ENCODE results near the gene CEBPZOS. TPM values are rescaled to one million over a fixed set of nuclear protein-coding genes. Genes with fewer than 3 reads are reported as not detected.

The CEBPZOS gene
- total and polyA plus RNA-seq, 9 of the 15 experiments (the other 6 are each of a cell fraction or from before 2014, with no cell fraction given), result 21.7 to 64.8 (median 46.7) TPM

GRCh38 chr2:37231241-37232130 lies 35.2 kb downstream of the CEBPZOS start, which contains the start of the genes CEBPZ and NDUFAF7 (continued):
- TF ChIP-seq, protein P1, sequence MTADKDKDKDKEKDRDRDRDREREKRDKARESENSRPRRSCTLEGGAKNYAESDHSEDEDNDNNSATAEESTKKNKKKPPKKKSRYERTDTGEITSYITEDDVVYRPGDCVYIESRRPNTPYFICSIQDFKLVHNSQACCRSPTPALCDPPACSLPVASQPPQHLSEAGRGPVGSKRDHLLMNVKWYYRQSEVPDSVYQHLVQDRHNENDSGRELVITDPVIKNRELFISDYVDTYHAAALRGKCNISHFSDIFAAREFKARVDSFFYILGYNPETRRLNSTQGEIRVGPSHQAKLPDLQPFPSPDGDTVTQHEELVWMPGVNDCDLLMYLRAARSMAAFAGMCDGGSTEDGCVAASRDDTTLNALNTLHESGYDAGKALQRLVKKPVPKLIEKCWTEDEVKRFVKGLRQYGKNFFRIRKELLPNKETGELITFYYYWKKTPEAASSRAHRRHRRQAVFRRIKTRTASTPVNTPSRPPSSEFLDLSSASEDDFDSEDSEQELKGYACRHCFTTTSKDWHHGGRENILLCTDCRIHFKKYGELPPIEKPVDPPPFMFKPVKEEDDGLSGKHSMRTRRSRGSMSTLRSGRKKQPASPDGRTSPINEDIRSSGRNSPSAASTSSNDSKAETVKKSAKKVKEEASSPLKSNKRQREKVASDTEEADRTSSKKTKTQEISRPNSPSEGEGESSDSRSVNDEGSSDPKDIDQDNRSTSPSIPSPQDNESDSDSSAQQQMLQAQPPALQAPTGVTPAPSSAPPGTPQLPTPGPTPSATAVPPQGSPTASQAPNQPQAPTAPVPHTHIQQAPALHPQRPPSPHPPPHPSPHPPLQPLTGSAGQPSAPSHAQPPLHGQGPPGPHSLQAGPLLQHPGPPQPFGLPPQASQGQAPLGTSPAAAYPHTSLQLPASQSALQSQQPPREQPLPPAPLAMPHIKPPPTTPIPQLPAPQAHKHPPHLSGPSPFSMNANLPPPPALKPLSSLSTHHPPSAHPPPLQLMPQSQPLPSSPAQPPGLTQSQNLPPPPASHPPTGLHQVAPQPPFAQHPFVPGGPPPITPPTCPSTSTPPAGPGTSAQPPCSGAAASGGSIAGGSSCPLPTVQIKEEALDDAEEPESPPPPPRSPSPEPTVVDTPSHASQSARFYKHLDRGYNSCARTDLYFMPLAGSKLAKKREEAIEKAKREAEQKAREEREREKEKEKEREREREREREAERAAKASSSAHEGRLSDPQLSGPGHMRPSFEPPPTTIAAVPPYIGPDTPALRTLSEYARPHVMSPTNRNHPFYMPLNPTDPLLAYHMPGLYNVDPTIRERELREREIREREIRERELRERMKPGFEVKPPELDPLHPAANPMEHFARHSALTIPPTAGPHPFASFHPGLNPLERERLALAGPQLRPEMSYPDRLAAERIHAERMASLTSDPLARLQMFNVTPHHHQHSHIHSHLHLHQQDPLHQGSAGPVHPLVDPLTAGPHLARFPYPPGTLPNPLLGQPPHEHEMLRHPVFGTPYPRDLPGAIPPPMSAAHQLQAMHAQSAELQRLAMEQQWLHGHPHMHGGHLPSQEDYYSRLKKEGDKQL (CRISPR knock-in tag; IDR thresholded peaks at IDR 0.05; ENCODE audit: borderline replicate concordance), result no peak; the same call in 1 of the 2 replicates
- TF ChIP-seq SAP30 (IDR thresholded peaks at IDR 0.05; ENCODE audit: borderline replicate concordance, insufficient read depth, low read depth, low read length, poor library complexity, severe bottlenecking) (peak; percentile 56), TAF1 (IDR thresholded peaks at IDR 0.05; ENCODE audit: control insufficient read depth, extremely low read depth, insufficient read depth, low read length, severe bottlenecking) (peak; percentile 91), SIN3A (IDR thresholded peaks at IDR 0.05; ENCODE audit: borderline replicate concordance in 2 of 2, control insufficient read depth in 1 of 2, low read depth in 2 of 2, low read length in 2 of 2) (peak; percentile 82 to 90), ZNF253 (CRISPR knock-in tag; conservative IDR thresholded peaks at IDR 0.05) (no peak), ZNF644 (tag; IDR thresholded peaks at IDR 0.05; ENCODE audit: low read depth) (0 out of 2 replicates have a peak, but pooled peaks have one; percentile 30), HOXB6 (CRISPR knock-in tag; IDR thresholded peaks at IDR 0.05; ENCODE audit: borderline replicate concordance) (no peak), FOXP1 (CRISPR knock-in tag; IDR thresholded peaks at IDR 0.05) (peak; percentile 66; the same call in 1 of the 2 replicates), TSHZ1 (CRISPR knock-in tag; IDR thresholded peaks at IDR 0.05) (no peak), POLR2H (tag; IDR thresholded peaks at IDR 0.05; ENCODE audit: low read depth) (peak; percentile 79)
